Measurements from ENCODE around the gene TYW3.

Gene TYW3

DNA sequence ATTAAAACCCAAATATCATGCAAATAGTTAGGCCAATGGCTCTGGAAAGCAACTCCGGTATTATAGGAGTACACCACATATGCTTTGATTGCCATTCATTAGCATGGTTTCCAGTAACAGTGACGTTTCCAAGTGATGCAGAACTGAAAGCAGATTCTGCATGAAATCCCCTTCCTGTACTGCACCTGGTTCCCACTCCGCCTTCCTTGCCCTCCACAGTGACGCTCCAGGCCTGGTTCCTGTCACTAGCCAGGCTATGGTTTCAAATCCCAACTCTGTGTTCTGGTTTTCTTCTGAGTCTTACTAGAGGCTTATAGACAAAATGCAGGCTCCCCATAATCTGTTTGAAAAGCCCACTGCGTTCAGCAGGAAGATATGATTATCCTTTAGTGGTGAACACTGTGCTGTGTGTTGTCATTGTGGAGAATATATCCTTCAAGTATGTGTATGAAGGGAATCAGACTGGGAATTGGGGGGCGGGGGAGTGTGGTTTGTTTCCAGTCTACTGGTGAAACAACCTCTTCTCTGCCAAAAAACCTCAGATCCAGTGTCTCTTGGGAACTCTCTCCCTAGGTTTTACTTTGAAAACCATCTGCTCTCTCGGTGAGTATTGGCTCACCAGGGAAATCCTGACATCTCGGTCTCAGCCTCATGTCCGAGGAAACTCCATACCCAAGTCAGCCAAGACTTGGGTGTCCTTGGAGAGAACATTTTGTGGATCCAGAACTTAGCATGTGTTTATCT, 78.7 kb downstream of the TYW3 start:
- DNase-seq = no peak

GRCh38 chr1:74812180-74812541, 79.2 kb downstream of the TYW3 start:
- DNase-seq = no peak
